Stimulated activated CD8-positive, alpha-beta memory T cell treated with anti-CD3 and anti-CD28 coated beads, Interleukin-4, amount 100 ng/mL, for 1 hour (primary cell): ENCODE measurements around the gene GLP1R.

Experiments used
- DNase-seq, 2 donors: peaks; one replicate each; pipeline ENCODE4 v3.0.0-alpha.2; 2020; ENCODE audit warnings: low read depth in 2 of 2, low spot score in 1 of 2

The GLP1R gene

DNA sequence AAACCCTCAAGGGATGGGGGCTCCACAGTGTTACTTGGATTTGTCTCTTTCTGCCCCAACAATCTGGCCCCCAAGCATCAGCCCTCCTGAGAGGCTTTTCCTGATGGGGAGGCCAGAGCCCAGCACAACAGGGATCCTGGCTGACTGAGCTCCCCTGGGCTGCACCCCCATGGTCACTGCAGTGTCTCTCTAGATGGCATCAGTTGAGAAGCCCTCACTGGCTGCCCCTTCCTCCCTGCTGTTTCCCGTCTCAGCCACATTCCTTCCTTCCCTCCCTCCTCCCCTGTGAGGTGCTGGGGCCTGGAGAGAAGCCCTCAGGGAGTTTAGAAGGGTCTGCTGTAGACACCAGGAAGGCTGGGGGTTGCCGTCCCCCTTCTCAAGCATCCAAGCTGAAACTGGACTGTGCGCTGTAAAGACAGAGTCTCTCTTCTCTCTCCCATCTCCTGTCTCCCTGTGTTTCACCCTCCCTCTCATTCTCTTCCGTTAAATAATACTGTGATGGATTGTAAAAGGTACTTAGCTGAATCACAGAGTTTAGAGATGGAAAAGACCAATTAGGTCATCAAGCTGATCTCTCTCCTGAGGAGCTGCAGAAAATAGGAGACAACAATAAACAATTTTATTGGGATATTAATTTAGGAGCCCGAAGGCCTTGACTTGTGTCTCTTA lies 36.7 kb downstream of the GLP1R start:
- DNase-seq: no peak

DNA sequence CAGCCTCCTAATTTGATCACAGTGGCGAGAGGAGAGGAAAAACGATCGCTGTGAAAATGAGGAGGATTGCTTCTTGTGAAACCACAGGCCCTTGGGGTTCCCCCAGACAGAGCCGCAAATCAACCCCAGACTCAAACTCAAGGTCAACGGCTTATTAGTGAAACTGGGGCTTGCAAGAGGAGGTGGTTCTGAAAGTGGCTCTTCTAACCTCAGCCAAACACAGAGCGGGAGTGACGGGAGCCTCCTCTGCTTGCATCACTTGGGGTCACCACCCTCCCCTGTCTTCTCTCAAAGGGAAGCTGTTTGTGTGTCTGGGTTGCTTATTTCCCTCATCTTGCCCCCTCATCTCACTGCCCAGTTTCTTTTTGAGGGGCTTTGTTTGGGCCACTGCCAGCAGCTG lies 37.7 kb downstream of the GLP1R start:
- DNase-seq: no peak

GRCh38 chr6:39086711-39087110 lies 38.1 kb downstream of the GLP1R start:
- no peak for DNase-seq

DNA sequence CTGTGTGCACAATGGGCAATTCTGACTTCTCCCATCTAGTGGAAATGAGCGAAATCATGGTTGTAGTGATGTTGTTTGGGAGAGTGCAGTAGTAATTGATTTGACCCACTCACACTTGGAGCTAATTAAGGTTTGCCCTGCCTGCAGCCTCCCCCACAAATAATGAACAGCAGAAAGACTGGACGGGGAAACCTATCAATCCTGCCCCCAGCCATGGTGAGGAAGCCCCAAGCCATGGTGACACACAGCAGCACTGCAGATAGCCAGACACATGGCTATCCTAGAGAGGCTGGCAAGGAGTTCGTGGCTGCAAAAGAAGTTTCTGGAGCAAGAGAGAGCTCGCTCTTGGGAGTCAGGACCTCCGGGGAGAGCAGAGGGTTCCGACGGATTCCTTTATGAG lies 38.6 kb downstream of the GLP1R start:
- no peak for DNase-seq

GRCh38 chr6:39088331-39088730 lies 39.8 kb downstream of the GLP1R start:
- no peak for DNase-seq

DNA sequence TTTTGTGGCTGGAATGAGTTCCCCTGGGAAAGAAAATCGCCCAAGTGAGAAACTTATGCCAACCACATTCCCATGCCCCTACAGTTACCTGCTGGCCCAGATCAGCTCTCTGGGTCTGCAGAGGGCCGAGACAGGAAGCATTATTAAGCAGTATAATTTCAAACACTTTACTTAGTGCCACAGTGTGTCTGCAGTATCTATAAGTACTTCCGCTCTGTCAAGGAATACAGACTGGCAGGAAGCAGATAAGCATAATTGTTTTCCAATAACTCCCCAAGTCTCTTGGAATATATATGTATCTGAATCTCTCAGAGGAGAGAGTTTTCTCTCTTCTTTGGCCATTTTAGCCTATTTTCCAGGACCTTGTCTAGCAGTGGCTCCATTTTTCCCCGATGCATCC lies 41.5 kb downstream of the GLP1R start:
- no peak for DNase-seq

DNA sequence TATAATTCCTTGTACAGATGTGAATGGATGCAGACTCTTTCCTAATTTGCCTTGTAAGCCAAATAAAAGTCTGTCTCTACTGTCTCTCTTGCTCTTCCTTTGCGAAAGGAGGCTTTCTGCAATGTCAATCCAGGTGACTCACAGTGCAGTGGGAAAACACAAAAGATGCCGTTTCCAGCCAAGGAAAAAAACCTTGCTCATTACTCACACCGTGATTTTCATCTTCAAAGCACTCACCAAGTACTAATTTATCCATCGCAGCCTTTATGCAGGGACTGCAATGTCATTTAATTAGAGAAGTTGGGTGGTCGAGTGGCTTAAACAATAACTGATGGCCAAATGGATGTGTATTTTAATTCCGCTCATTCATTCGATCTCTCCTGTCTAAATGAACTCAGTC lies 42.6 kb downstream of the GLP1R start:
- DNase-seq: no peak

DNA sequence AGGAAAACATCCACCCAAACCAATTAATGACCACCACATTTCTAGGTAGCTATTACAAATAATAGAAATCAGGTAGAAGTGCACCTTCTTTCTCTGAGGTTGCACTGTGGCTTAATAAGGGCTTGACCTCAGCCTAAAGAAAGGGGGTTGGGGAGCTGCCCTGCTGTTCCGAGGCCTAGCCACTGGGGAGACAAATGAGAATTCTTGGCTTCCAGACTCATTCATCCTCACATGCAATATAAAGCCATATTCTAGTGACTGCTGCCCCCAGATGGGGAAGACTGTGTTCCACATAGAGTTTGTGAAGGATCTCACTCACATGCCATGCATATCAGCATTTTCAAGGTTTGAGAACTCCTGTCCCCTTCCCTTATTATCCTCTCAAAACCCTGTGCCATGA lies 43.5 kb downstream of the GLP1R start:
- no peak for DNase-seq

DNA sequence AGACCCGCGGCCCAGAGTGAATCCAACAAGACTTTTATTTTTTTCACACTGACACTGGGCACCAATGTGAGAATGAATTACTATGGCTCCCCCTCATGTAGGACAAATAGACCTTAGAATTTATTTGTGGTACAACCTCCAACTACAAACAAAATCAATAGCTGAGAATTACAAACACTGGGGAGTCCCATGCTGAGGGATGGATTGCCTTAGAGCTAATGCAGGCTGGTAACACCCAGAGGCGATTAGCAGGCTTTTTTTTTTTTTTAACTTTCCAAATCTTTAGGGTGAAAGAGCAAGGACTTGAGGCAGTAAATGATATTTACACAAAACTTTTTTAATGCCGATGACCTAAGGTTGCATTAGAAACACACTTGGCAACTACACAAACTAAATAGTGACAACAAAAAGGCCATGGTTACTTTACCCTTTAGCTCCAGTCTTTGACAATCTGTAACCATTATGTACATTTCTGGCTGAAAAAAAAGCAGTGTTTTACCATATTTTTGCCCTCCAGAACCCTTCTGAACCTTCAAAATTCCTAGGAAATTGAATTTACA lies 44.6 kb downstream of the GLP1R start:
- DNase-seq: no peak

- no peak for DNase-seq
Observed at GRCh38 chr6:39095578-39095977, 47.0 kb downstream of the GLP1R start.

- DNase-seq: no peak
Observed at GRCh38 chr6:39100358-39100757, 51.8 kb downstream of the GLP1R start.

- DNase-seq: no peak
Observed at GRCh38 chr6:39102071-39102820, 53.7 kb downstream of the GLP1R start.

- DNase-seq: no peak
Observed at GRCh38 chr6:39102821-39103136, 54.2 kb downstream of the GLP1R start.

- DNase-seq: no peak
Observed at GRCh38 chr6:39104528-39104927, 55.9 kb downstream of the GLP1R start.

GRCh38 chr6:39107034-39107433 lies 58.5 kb downstream of the GLP1R start:
- no peak for DNase-seq

DNA sequence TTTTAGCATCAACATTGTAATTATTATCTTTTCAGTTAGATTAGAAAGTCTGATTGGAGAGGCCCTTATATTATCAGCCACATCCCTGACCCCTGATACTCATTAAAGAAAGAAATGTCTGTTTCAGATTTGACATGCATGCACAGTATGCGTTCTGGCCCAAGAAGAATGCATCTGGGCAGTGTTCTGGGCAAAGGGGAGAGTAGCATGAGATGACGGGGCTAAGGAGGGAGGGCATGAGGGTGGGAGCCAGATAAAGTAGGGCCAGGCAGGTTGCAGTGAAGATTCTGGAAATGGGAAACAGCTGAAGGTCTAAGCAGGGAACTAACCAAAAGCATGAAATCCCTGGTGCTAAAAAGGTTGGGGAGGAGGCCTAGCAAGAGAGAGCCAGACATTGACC lies 59.1 kb downstream of the GLP1R start:
- DNase-seq: no peak

DNA sequence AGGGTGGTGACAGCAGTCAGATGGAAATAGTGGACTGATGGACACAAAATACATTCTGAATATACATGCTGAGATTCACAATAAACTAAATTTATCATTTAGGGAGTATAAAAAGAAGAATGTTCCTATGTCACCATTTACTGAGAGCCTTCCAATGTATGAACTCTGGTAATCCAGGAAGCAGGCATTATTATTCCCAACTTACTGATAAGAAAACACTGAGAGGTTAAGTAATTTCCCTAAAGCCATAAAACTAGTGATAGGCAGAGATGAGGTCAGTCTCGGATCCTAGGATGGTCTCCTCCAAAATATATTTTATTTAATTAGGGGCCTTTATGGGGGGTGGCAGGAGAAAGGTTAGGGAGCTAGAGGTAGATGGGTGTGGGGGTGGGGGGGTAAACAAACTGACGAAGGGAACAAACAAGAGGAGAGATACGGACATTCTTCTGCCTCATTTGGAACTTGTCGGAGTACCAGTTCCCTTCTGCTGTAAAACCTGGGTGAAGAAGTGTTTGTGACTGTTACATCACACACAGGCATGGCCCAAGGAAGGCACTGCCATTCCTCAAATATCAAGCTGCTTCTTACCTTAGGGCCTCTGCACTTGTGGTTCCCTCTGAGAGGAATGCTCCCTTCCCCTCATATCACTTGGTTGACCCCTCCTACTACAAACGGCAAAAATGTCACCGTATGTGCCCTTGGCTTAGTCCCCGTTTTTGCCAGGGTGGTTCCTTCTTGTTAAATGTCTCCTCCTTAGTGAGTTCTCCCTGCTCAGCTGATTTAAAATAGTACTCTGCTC lies 59.7 kb downstream of the GLP1R start:
- DNase-seq: no peak

GRCh38 chr6:39111280-39111679 lies 62.7 kb downstream of the GLP1R start:
- no peak for DNase-seq

GRCh38 chr6:39113788-39114187 lies 65.2 kb downstream of the GLP1R start:
- DNase-seq: no peak

DNA sequence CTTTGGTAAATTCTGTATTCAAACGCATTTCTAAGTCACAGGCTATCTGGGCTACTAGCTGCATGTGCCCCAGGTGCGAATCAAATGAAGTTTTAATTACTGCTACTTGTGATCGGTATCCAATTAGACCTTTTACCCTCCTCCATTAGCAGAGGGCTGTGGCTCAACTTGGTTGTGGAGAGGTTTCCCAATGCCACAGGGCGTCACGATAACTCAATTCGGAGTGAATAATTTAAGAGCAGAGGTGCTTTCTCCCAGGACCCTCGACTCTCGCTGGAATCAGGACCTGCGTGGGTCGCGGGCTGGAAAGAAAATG lies 65.8 kb downstream of the GLP1R start:
- no peak for DNase-seq

DNA sequence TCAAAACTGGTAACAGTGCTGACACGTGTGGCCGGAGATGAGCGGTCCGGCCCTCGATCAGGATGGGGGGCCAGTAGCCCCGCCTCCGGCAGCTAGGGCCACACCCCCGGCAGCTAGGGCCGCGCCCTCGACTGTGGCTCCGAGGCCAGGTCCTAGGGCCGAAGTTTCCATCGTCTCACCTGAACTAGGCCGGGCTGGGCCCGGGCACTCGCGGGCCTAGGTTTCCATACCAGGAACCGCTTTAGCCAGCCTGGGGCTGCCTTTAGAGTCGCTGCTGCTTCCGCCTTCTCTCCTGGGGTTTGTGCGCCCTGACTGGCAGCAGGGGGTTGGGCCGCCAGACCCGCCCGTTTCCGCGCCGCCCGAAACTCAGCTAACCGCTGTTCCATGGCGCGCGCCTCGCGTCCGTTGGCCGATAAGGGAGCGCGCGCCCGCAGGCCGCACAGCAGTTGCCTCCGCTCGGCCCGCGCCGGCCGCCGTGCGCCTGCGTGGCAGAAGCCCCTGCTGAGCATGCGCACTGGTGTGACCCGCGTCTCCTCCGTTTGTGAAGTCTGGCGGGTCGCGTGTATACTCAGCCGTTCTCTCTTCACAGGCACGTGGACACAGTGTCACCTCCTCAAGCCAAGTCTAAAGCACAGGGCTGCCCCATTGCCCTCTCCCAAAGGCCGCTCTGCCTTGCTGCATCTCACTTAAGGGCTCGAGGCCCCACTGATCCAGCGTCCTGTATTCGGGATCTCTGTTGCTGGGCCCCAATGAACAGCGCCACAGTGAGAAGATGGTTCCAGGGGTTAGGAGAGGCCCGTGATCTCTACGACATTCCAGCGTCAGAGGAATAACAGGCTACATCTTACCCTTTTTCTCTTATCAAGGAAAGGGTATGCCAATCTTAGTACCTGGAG lies 66.4 kb downstream of the GLP1R start, which contains the start of gene SAYSD1:
TSS of gene SAYSD1 (minus strand) at position 483 of the 896 bp plus-strand sequence. CDS start at position 386, 97 bp downstream.
- DNase-seq: peak; percentile 81 to 87
